H1 (cell line): Measurements from ENCODE around the gene TAF6. TPM values are rescaled to one million over a fixed set of nuclear protein-coding genes. Genes with fewer than 3 reads are reported as not detected.

Experiments
- CHD2 ChIP-seq: IDR thresholded peaks from 2 replicates; pipeline ENCODE4 v1.6.1; 2012; ENCODE audit warnings: low read length, improper control_type of control experiment
- SUZ12 ChIP-seq: fragments of 200-600 bp; sonication (generic); IDR thresholded peaks from 2 replicates; pipeline ENCODE4 v1.6.1; 2012; ENCODE audit warnings: mild to moderate bottlenecking, inconsistent platforms, low read length, moderate library complexity, mixed read lengths
- polyA plus RNA-seq, 7 experiments: library from polyadenylated mRNA; depleted of rRNA in 3 of 7; stranded (reverse) in 5 of 7; unstranded in 2 of 7; fragments of >200 nt in 5 of 7; fragments of 200-250 nt in 2 of 7; gene quantifications; 1 replicate in 5 of 7; 2 replicates in 1 of 7; 4 replicates in 1 of 7; pipeline versions ENCODE4 v1.2.1 to v1.2.3, GENCODE V29; 2011 to 2013; ENCODE audit warnings: missing spikeins in 2 of 7, mixed read lengths in 2 of 7
- total RNA-seq: library from RNA; stranded (reverse); fragmentation: NEBNext Ultra II Directional; extraction: Animal tissue kit (Norgen Biotek cat#: 25700); gene quantifications from 2 replicates; pipeline ENCODE4 v1.2.1, GENCODE V29; 2021
- TF ChIP-seq, protein P1 (sequence below): IDR thresholded peaks from 2 replicates; pipeline ENCODE4 v1.6.1; 2012; ENCODE audit warnings: inconsistent platforms

TAF6 gene
- total and polyA plus RNA-seq, 2 of the 8 experiments (the other 6 are each of a cell fraction or from before 2014, with no cell fraction given): 66.7 to 101 TPM

DNA sequence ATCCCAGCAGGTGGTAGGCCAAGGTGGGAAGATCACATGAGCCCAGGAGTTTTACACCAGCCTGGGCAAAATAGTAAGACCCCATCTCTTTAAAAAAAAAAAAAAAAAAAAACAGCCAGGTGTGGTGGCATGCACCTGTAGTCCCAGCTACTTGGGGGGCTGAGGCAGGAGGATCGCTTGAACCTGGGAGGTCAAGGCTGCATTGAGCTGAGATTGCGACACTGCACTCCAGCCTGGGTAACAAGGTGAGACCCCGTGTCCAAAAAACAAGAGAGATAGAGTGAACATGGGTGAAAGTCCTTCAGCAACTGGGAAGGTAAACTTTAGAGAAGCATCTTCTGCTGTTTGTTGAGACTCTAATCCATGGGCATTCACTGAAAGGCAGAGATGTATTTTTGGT lies 23.3 kb upstream of the TAF6 start (continued):
- TF ChIP-seq SUZ12 (no peak), CHD2 (no peak)
- TF ChIP-seq, protein P1, sequence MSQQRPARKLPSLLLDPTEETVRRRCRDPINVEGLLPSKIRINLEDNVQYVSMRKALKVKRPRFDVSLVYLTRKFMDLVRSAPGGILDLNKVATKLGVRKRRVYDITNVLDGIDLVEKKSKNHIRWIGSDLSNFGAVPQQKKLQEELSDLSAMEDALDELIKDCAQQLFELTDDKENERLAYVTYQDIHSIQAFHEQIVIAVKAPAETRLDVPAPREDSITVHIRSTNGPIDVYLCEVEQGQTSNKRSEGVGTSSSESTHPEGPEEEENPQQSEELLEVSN: no peak
